CD4-positive, CD25-positive, alpha-beta regulatory T cell (primary cell): ENCODE measurements around the gene AJAP1. TPM values are rescaled to one million over a fixed set of nuclear protein-coding genes. Genes with fewer than 3 reads are reported as not detected.

Experiments
- ATAC-seq, 2 donors: fragments of 150-1000 bp; cut with Tn5 transposase; one replicate each; pipeline ENCODE4 v1.10.0; 2021; ENCODE audit warnings: low read depth in 2 of 2, moderate number of reproducible peaks in 2 of 2, moderate library complexity in 1 of 2
- DNase-seq, 3 donors: peaks; one replicate each; pipeline versions ENCODE4 v3.0.0 to v3.0.0-alpha.2; 2012 to 2022; ENCODE audit warnings: mixed read lengths in 1 of 3
- H3K27ac ChIP-seq: one replicate; pipeline ENCODE4 v1.7.0; 2013; ENCODE audit warnings: mild to moderate bottlenecking, low read length; ENCODE audit not compliant: insufficient read depth, poor library complexity, severe bottlenecking
- H3K27me3 ChIP-seq: one replicate; pipeline ENCODE4 v1.7.0; 2013; ENCODE audit warnings: low read length; ENCODE audit not compliant: control insufficient read depth, insufficient read depth
- H3K36me3 ChIP-seq: one replicate; pipeline ENCODE4 v1.7.0; 2013; ENCODE audit warnings: mild to moderate bottlenecking, low read length, moderate library complexity; ENCODE audit not compliant: control insufficient read depth, insufficient read depth
- H3K4me1 ChIP-seq: 2 replicates; pipeline ENCODE4 v1.7.0; 2013; ENCODE audit warnings: mild to moderate bottlenecking, low read length; ENCODE audit not compliant: insufficient read depth, control insufficient read depth, poor library complexity, severe bottlenecking
- H3K4me3 ChIP-seq: one replicate; pipeline ENCODE4 v1.7.0; 2013; ENCODE audit warnings: low read depth, mild to moderate bottlenecking, low read length, moderate library complexity
- H3K9me3 ChIP-seq, 2 experiments: 1 replicate in 1 of 2; 2 replicates in 1 of 2; pipeline ENCODE4 v1.7.0; 2013; ENCODE audit warnings: low read length in 2 of 2, mild to moderate bottlenecking in 1 of 2, moderate library complexity in 1 of 2; ENCODE audit not compliant: control insufficient read depth in 2 of 2
- H3K27ac Mint-ChIP-seq, 3 donors: one replicate each; pipeline ENCODE4 v1.8.0; 2020 to 2022; ENCODE audit warnings: mild to moderate bottlenecking in 3 of 3, mixed read lengths in 3 of 3, moderate library complexity in 2 of 3
- H3K27me3 Mint-ChIP-seq: one replicate; pipeline ENCODE4 v1.8.0; 2022; ENCODE audit warnings: mild to moderate bottlenecking, mixed read lengths
- H3K36me3 Mint-ChIP-seq: one replicate; pipeline ENCODE4 v1.8.0; 2020; ENCODE audit warnings: mixed read lengths
- H3K4me1 Mint-ChIP-seq, 4 donors: one replicate each; pipeline ENCODE4 v1.8.0; 2020 to 2022; ENCODE audit warnings: mixed read lengths in 4 of 4, mild to moderate bottlenecking in 1 of 4
- H3K4me3 Mint-ChIP-seq, 4 donors: one replicate each; pipeline ENCODE4 v1.8.0; 2020 to 2022; ENCODE audit warnings: mild to moderate bottlenecking in 4 of 4, mixed read lengths in 4 of 4, moderate library complexity in 3 of 4
- H3K9me3 Mint-ChIP-seq, 7 donors: one replicate each; pipeline ENCODE4 v1.8.0; 2020 to 2022; ENCODE audit warnings: mixed read lengths in 7 of 7, mild to moderate bottlenecking in 3 of 7, moderate library complexity in 2 of 7
- polyA plus RNA-seq, 4 donors: library from polyadenylated mRNA; unstranded; fragments of 300-500 nt; fragmentation: Illumina TruSeq; gene quantifications; one replicate each; pipeline ENCODE4 v1.2.3, GENCODE V29; 2021
- total RNA-seq: library from RNA; stranded (reverse); gene quantifications from one replicate; pipeline ENCODE4 v1.2.3, GENCODE V29; 2022

The AJAP1 gene
- total and polyA plus RNA-seq, 5 donors from 2014 or later: 0.10 to 0.41 (median 0.37) TPM; not detected in 2

GRCh38 chr1:4724695-4725250 lies 70.4 kb downstream of the AJAP1 start:
- no peaks in the 10 kb centered on the region for H3K4me1 Mint-ChIP-seq
- DNase-seq (no peak), ATAC-seq (no peak)
- Histone ChIP-seq H3K4me1 (no peaks in the 10 kb centered on the region), H3K9me3 (no peaks in the 10 kb centered on the region), H3K4me3 (no peak overlapping the region), H3K36me3 (no peaks in the 10 kb centered on the region), H3K27me3 (no peaks in the 10 kb centered on the region), H3K27ac (no peak overlapping the region)
- no peaks in the 10 kb centered on the region for H3K27me3 Mint-ChIP-seq
- no peak overlapping the region for H3K4me3 Mint-ChIP-seq
- no peaks in the 10 kb centered on the region for H3K36me3 Mint-ChIP-seq
- no peaks in the 10 kb centered on the region for H3K9me3 Mint-ChIP-seq
- no peak overlapping the region for H3K27ac Mint-ChIP-seq

DNA sequence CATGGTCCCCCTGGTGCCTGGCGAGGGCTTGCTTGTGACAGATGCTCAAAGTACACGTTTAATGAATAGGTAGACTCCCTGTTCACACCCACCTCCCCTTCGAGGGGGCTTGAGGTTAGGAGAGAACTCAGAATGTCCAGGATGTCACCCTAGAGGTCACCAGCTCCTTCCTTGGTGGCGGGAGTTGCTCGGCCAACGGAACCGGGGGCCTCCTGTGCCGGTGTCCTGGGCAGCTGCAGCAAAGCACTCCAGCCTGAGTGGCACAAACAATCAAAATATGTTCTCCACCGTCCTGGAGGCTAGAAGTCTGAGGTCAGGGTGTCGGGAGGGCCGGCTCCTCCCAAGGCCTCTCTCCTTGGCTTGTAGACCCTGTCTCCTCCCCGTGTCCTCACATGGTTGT lies 71.0 kb downstream of the AJAP1 start:
- Mint-ChIP-seq H3K27me3 (no peaks in the 10 kb centered on the region), H3K27ac (no peak overlapping the region), H3K4me1 (no peaks in the 10 kb centered on the region), H3K9me3 (no peaks in the 10 kb centered on the region), H3K36me3 (no peaks in the 10 kb centered on the region), H3K4me3 (no peak overlapping the region)
- no peak overlapping the region for H3K27ac ChIP-seq
- no peaks in the 10 kb centered on the region for H3K27me3 ChIP-seq
- H3K36me3 ChIP-seq: no peaks in the 10 kb centered on the region
- H3K4me3 ChIP-seq: no peak overlapping the region
- DNase-seq (no peak), ATAC-seq (no peak)
- H3K4me1 ChIP-seq: no peaks in the 10 kb centered on the region
- no peaks in the 10 kb centered on the region for H3K9me3 ChIP-seq

GRCh38 chr1:4726620-4727341 lies 72.4 kb downstream of the AJAP1 start:
- Histone ChIP-seq H3K4me1 (no peaks in the 10 kb centered on the region), H3K36me3 (no peaks in the 10 kb centered on the region), H3K27ac (no peak overlapping the region), H3K27me3 (no peaks in the 10 kb centered on the region), H3K4me3 (no peak overlapping the region), H3K9me3 (no peaks in the 10 kb centered on the region)
- Mint-ChIP-seq H3K36me3 (no peaks in the 10 kb centered on the region), H3K27me3 (no peaks in the 10 kb centered on the region), H3K27ac (no peak overlapping the region), H3K4me3 (no peak overlapping the region), H3K9me3 (peaks cover 0 to 2% (median 0%) of the 10 kb centered on the region in 7 donors), H3K4me1 (no peaks in the 10 kb centered on the region)
- DNase-seq (no peak), ATAC-seq (no peak)

DNA sequence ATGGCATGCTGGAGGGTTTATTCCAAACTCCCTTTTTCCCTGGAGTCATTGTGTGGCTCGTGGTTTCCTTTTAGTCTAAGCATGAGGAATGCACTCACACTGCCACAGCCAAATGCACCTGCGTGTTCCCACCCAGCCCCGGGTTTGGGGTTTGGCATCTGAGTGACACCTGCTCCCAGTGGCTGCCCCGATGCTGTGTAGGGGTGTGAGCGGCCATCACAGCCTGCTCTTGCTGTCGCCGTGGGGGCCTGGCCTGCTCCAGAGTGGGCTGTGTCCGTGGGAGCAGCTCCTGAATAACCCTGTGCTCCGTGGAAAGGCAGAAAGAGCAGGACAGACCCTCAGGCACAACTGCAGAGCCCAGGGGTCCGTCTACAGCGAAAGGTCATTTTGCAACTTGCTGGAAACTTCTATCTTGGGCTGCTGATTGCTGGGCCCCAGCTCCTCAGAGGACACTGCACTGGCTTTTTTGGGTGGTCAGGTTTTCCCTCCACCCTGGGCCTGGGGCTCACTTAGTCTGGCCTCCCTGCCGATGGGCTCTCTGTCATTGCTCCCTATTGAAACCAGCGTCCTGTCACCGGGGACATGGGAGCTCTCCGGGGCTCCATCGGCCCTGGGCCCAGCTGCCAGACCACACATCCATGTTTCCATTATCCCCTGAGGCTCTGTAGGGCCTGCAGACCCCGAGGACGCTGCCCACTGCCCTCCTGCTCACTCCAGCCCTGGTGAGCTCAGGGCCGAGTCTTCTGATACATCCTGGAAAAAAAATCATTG lies 74.1 kb downstream of the AJAP1 start:
- no peaks in the 10 kb centered on the region for H3K4me1 ChIP-seq
- Mint-ChIP-seq H3K4me3 (no peak overlapping the region), H3K4me1 (no peaks in the 10 kb centered on the region), H3K36me3 (no peaks in the 10 kb centered on the region), H3K27me3 (no peaks in the 10 kb centered on the region), H3K27ac (no peak overlapping the region), H3K9me3 (peaks cover 0 to 2% (median 0%) of the 10 kb centered on the region in 7 donors)
- no peak overlapping the region for H3K4me3 ChIP-seq
- H3K27me3 ChIP-seq: no peaks in the 10 kb centered on the region
- no peak overlapping the region for H3K27ac ChIP-seq
- no peaks in the 10 kb centered on the region for H3K36me3 ChIP-seq
- no peak for ATAC-seq
- no peak for DNase-seq
- no peaks in the 10 kb centered on the region for H3K9me3 ChIP-seq

DNA sequence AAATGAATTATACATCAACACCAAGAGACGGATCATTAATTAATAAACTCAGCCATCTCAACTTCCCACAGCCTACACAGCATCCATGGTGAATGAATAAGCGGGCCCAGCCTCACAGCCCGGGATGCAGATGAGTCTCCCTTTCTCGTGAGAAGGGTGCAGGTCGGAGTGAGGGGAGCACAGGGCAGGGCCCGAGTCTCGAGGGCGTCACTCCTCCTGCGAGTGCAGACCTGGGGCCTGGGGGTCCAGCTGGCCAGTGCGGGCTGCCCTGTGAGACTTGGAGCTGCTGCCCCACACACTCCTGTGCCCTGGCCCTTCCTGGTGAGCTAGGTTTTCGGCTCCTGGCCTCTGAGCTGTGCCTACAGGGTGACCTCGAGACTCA lies 74.7 kb downstream of the AJAP1 start:
- ATAC-seq: no peak
- Histone ChIP-seq H3K27ac (no peak overlapping the region), H3K4me1 (no peaks in the 10 kb centered on the region), H3K9me3 (no peaks in the 10 kb centered on the region), H3K27me3 (no peaks in the 10 kb centered on the region), H3K4me3 (no peak overlapping the region), H3K36me3 (no peaks in the 10 kb centered on the region)
- H3K9me3 Mint-ChIP-seq: peaks cover 0 to 2% (median 0%) of the 10 kb centered on the region in 7 donors
- no peaks in the 10 kb centered on the region for H3K27me3 Mint-ChIP-seq
- no peak overlapping the region for H3K4me3 Mint-ChIP-seq
- H3K36me3 Mint-ChIP-seq: no peaks in the 10 kb centered on the region
- no peak overlapping the region for H3K27ac Mint-ChIP-seq
- H3K4me1 Mint-ChIP-seq: no peaks in the 10 kb centered on the region
- DNase-seq: no peak

- DNase-seq (no peak), ATAC-seq (no peak)
- Histone ChIP-seq H3K4me1 (no peaks in the 10 kb centered on the region), H3K4me3 (no peak overlapping the region), H3K27me3 (no peaks in the 10 kb centered on the region), H3K27ac (no peak overlapping the region), H3K36me3 (no peaks in the 10 kb centered on the region), H3K9me3 (no peaks in the 10 kb centered on the region)
- no peak overlapping the region for H3K4me3 Mint-ChIP-seq
- no peak overlapping the region for H3K27ac Mint-ChIP-seq
- H3K36me3 Mint-ChIP-seq: no peaks in the 10 kb centered on the region
- H3K4me1 Mint-ChIP-seq: no peaks in the 10 kb centered on the region
- no peaks in the 10 kb centered on the region for H3K27me3 Mint-ChIP-seq
- peaks cover 0 to 2% (median 0%) of the 10 kb centered on the region in 7 donors for H3K9me3 Mint-ChIP-seq
These were observed 75.7 kb downstream of the AJAP1 start for GRCh38 chr1:4730078-4730477.

GRCh38 chr1:4733446-4734177 lies 79.2 kb downstream of the AJAP1 start:
- Histone ChIP-seq H3K4me1 (no peaks in the 10 kb centered on the region), H3K36me3 (no peaks in the 10 kb centered on the region), H3K9me3 (no peaks in the 10 kb centered on the region), H3K27me3 (no peaks in the 10 kb centered on the region), H3K4me3 (no peak overlapping the region), H3K27ac (no peak overlapping the region)
- H3K4me3 Mint-ChIP-seq: no peak overlapping the region
- no peak overlapping the region for H3K27ac Mint-ChIP-seq
- H3K27me3 Mint-ChIP-seq: no peaks in the 10 kb centered on the region
- no peak for ATAC-seq
- H3K36me3 Mint-ChIP-seq: no peaks in the 10 kb centered on the region
- peaks cover 0 to 2% (median 0%) of the 10 kb centered on the region in 7 donors for H3K9me3 Mint-ChIP-seq
- no peaks in the 10 kb centered on the region for H3K4me1 Mint-ChIP-seq
- DNase-seq: no peak
